SK-N-SH (cell line): ENCODE data around the gene TDRD9. TPM values are rescaled to one million over a fixed set of nuclear protein-coding genes. Genes with fewer than 3 reads are reported as not detected.

Experiments
- CTCF ChIA-PET: fragments of 300-600, 350-600 bp; formaldehyde crosslinking; extraction: SDS; loops from one replicate; lab custom pipeline; 2021; lab: Yijun Ruan, JAX
- POLR2A ChIA-PET: fragments of 350-600 bp; sonication (Branson Sonifier 250); formaldehyde crosslinking; extraction: SDS; loops from one replicate; lab custom pipeline; 2020; ENCODE audit warnings: antibody characterized with exemption, inconsistent platforms; lab: Yijun Ruan, JAX
- DNase-seq: peaks from one replicate; pipeline ENCODE4 v3.0.0; 2012
- H2AFZ ChIP-seq: fragments of 200-600 bp; sonication (generic); 2 replicates; pipeline ENCODE4 v1.8.1; 2016; ENCODE audit warnings: antibody characterized with exemption, mild to moderate bottlenecking, low read depth
- H3F3A ChIP-seq: fragments of 200-600 bp; sonication (generic); replicated peaks from 2 replicates; pipeline ENCODE3; 2016; ENCODE audit warnings: antibody characterized with exemption, mild to moderate bottlenecking; ENCODE audit not compliant: insufficient read depth
- H3K27ac ChIP-seq, 2 experiments: fragments of 200-500 bp in 1 of 2; fragments of 200-600 bp in 1 of 2; sonication (Bioruptor generic) in 1 of 2; sonication (generic), shearing (Covaris generic) in 1 of 2; 2 replicates each; pipeline versions ENCODE4 v1.5.1 to v1.6.1; 2014 to 2016; ENCODE audit warnings: low read depth in 2 of 2, inconsistent platforms in 1 of 2, low read length in 1 of 2, mild to moderate bottlenecking in 1 of 2, mixed read lengths in 1 of 2
- H3K27me3 ChIP-seq: fragments of 200-600 bp; sonication (generic), shearing (Covaris generic); 2 replicates; pipeline ENCODE4 v1.6.1; 2016; ENCODE audit warnings: mixed run types; ENCODE audit not compliant: insufficient read depth
- H3K36me3 ChIP-seq, 2 experiments: fragments of 200-500 bp in 1 of 2; fragments of 200-600 bp in 1 of 2; sonication (Bioruptor generic) in 1 of 2; sonication (generic) in 1 of 2; replicated peaks in 1 of 2; 2 replicates each; pipeline versions ENCODE3 to v1.5.1; 2014 to 2016; ENCODE audit warnings: low read length in 1 of 2, mild to moderate bottlenecking in 1 of 2; ENCODE audit not compliant: insufficient read depth in 2 of 2, control insufficient read depth in 1 of 2
- H3K4me1 ChIP-seq, 2 experiments: fragments of 200-500 bp in 1 of 2; fragments of 200-600 bp in 1 of 2; sonication (Bioruptor generic) in 1 of 2; sonication (generic), shearing (Covaris generic) in 1 of 2; 2 replicates each; pipeline versions ENCODE4 v1.5.1 to v1.6.1; 2014 to 2016; ENCODE audit warnings: low read depth in 1 of 2, low read length in 1 of 2, mixed run types in 1 of 2; ENCODE audit not compliant: insufficient read depth in 2 of 2, control insufficient read depth in 1 of 2
- H3K4me2 ChIP-seq: fragments of 200-600 bp; sonication (generic), shearing (Covaris generic); 2 replicates; pipeline ENCODE4 v1.6.1; 2017; ENCODE audit warnings: mixed run types
- H3K4me3 ChIP-seq, 2 experiments: fragments of 200-500 bp in 1 of 2; fragments of 200-600 bp in 1 of 2; sonication (Bioruptor generic) in 1 of 2; sonication (generic), shearing (Covaris generic) in 1 of 2; 2 replicates each; pipeline versions ENCODE4 v1.5.1 to v1.8.1; 2014 to 2016; ENCODE audit warnings: low read depth in 2 of 2, inconsistent platforms in 1 of 2, low read length in 1 of 2, mild to moderate bottlenecking in 1 of 2, mixed read lengths in 1 of 2, moderate library complexity in 1 of 2
- H3K79me2 ChIP-seq: fragments of 200-600 bp; sonication (generic); 2 replicates; pipeline ENCODE4 v1.8.1; 2017; ENCODE audit warnings: mild to moderate bottlenecking; ENCODE audit not compliant: insufficient read depth
- H3K9ac ChIP-seq: fragments of 200-600 bp; sonication (generic); 2 replicates; pipeline ENCODE4 v1.6.1; 2017; ENCODE audit warnings: mixed run types
- H3K9me2 ChIP-seq: fragments of 200-600 bp; sonication (generic); 2 replicates; pipeline ENCODE4 v1.6.1; 2017; ENCODE audit warnings: mixed run types
- H3K9me3 ChIP-seq: fragments of 200-600 bp; sonication (generic); 2 replicates; pipeline ENCODE4 v1.6.1; 2017; ENCODE audit warnings: mixed run types, mild to moderate bottlenecking, moderate library complexity
- H4K20me1 ChIP-seq: fragments of 200-600 bp; sonication (generic); 2 replicates; pipeline ENCODE4 v1.6.1; 2017; ENCODE audit warnings: mild to moderate bottlenecking, mixed run types; ENCODE audit not compliant: insufficient read depth
- ELF1 ChIP-seq: IDR thresholded peaks from 2 replicates; pipeline ENCODE4 v1.4.0; 2012
- GATA2 ChIP-seq: sonication (generic); formaldehyde crosslinking; IDR thresholded peaks from 2 replicates; pipeline ENCODE4 v1.5.0; 2020; ENCODE audit warnings: mild to moderate bottlenecking, missing genetic modification reagents
- JUND ChIP-seq: IDR thresholded peaks from 2 replicates; pipeline ENCODE4 v1.4.0; 2012
- MEF2A ChIP-seq: IDR thresholded peaks from 2 replicates; pipeline ENCODE4 v1.4.0; 2012; ENCODE audit warnings: low read depth, borderline replicate concordance
- NFIC ChIP-seq: IDR thresholded peaks from 2 replicates; pipeline ENCODE4 v1.4.0; 2012; ENCODE audit warnings: borderline replicate concordance
- RAD21 ChIP-seq: IDR thresholded peaks from 2 replicates; pipeline ENCODE4 v1.6.1; 2012; ENCODE audit warnings: mild to moderate bottlenecking, low read length
- RFX5 ChIP-seq: IDR thresholded peaks from 2 replicates; pipeline ENCODE4 v1.6.1; 2012; ENCODE audit warnings: mild to moderate bottlenecking, improper control_type of control experiment, low read length
- SIN3A ChIP-seq: IDR thresholded peaks from 2 replicates; pipeline ENCODE4 v1.6.1; 2012; ENCODE audit warnings: low read depth, mild to moderate bottlenecking, low read length, moderate library complexity, borderline replicate concordance
- TAF1 ChIP-seq: IDR thresholded peaks from 2 replicates; pipeline ENCODE4 v1.6.1; 2012; ENCODE audit warnings: low read depth, mild to moderate bottlenecking, low read length, moderate library complexity, borderline replicate concordance
- WGBS: methylation state at CpG from one replicate; pipeline ENCODE4 v1.1.6; 2017; ENCODE audit warnings: low lambda C conversion rate; 5-methylcytosine and 5-hydroxymethylcytosine counted together
- polyA plus RNA-seq, 3 experiments: library from polyadenylated mRNA; depleted of rRNA; stranded (reverse); fragments of >200 nt; gene quantifications; 2 replicates each; pipeline ENCODE4 v1.2.3, GENCODE V29; 2012
- TF ChIP-seq, protein P1 (sequence below): IDR thresholded peaks from 2 replicates; pipeline ENCODE4 v1.6.1; 2012; ENCODE audit warnings: mild to moderate bottlenecking, low read depth, low read length, moderate library complexity
- TF ChIP-seq, protein P2 (sequence below): fragments of 200-600 bp; sonication (generic); IDR thresholded peaks from 2 replicates; pipeline ENCODE4 v1.6.1; 2017; ENCODE audit warnings: antibody characterized with exemption, mild to moderate bottlenecking, moderate library complexity

Gene TDRD9
- polyA plus RNA-seq, 1 of the 3 experiments (the other 2 are of a cell fraction), result not detected

DNA sequence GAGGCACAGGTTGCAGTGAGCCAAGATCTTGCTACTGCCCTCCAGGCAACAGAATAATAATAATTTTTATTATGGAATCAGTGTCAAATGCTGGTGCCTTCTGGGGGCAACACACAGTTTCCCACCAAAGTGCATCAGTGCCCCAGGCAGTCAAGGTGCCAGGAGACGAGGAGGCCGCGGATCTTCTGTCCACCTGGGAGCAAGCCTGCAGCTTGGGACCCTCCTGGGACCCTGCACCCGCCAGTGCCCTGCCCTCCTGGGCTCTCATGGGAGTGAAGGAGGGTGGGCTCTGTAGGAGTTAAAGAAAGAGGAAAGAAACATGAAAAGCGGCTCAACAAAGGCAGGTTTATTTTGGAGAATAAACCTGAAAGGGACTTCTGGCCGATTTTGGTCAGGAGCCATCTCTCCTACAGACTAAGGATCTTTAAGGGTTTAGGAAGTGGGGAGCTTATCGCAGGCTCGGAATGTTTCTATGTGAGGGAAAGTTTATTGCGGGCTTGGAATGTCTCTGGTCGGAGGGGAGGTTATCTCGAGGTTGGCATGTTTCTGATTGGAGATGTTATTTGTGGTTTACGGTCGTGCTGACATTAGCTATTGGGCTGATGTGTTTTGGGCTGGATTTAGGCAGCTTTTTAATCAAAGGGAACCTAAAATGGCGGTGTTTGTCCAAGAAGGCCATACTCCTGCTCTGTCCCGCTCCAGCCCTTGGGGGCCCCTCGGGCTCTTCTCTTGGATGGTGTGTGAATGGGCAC is 156.2 kb downstream of the TDRD9 start:
- DNase-seq, result no peak
- Histone ChIP-seq H2AFZ (no peak overlapping the region), H3F3A (no peaks in the 10 kb centered on the region), H4K20me1 (no peaks in the 10 kb centered on the region), H3K4me3 (no peak overlapping the region), H3K9me3 (no peaks in the 10 kb centered on the region), H3K9ac (no peak overlapping the region), H3K27ac (no peak overlapping the region), H3K27me3 (no peaks in the 10 kb centered on the region; the same call in 1 of the 2 replicates), H3K36me3 (no peaks in the 10 kb centered on the region), H3K9me2 (no peaks in the 10 kb centered on the region), H3K4me1 (peaks cover 0 to 21% of the 10 kb centered on the region in 2 experiments; a peak in 1 of 4 replicates), H3K4me2 (no peak overlapping the region), H3K79me2 (no peaks in the 10 kb centered on the region)
- WGBS, result 79% methylated on average over 14 of the region's 16 CpGs
- POLR2A ChIA-PET, result no interaction called here
- TF ChIP-seq NFIC (no peak), GATA2 (CRISPR knock-in tag) (no peak), JUND (no peak), ELF1 (no peak), RAD21 (no peak), RFX5 (no peak), MEF2A (no peak), TAF1 (no peak), SIN3A (no peak)
- TF ChIP-seq, protein P1, sequence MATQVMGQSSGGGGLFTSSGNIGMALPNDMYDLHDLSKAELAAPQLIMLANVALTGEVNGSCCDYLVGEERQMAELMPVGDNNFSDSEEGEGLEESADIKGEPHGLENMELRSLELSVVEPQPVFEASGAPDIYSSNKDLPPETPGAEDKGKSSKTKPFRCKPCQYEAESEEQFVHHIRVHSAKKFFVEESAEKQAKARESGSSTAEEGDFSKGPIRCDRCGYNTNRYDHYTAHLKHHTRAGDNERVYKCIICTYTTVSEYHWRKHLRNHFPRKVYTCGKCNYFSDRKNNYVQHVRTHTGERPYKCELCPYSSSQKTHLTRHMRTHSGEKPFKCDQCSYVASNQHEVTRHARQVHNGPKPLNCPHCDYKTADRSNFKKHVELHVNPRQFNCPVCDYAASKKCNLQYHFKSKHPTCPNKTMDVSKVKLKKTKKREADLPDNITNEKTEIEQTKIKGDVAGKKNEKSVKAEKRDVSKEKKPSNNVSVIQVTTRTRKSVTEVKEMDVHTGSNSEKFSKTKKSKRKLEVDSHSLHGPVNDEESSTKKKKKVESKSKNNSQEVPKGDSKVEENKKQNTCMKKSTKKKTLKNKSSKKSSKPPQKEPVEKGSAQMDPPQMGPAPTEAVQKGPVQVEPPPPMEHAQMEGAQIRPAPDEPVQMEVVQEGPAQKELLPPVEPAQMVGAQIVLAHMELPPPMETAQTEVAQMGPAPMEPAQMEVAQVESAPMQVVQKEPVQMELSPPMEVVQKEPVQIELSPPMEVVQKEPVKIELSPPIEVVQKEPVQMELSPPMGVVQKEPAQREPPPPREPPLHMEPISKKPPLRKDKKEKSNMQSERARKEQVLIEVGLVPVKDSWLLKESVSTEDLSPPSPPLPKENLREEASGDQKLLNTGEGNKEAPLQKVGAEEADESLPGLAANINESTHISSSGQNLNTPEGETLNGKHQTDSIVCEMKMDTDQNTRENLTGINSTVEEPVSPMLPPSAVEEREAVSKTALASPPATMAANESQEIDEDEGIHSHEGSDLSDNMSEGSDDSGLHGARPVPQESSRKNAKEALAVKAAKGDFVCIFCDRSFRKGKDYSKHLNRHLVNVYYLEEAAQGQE, result no peak
- TF ChIP-seq, protein P2, sequence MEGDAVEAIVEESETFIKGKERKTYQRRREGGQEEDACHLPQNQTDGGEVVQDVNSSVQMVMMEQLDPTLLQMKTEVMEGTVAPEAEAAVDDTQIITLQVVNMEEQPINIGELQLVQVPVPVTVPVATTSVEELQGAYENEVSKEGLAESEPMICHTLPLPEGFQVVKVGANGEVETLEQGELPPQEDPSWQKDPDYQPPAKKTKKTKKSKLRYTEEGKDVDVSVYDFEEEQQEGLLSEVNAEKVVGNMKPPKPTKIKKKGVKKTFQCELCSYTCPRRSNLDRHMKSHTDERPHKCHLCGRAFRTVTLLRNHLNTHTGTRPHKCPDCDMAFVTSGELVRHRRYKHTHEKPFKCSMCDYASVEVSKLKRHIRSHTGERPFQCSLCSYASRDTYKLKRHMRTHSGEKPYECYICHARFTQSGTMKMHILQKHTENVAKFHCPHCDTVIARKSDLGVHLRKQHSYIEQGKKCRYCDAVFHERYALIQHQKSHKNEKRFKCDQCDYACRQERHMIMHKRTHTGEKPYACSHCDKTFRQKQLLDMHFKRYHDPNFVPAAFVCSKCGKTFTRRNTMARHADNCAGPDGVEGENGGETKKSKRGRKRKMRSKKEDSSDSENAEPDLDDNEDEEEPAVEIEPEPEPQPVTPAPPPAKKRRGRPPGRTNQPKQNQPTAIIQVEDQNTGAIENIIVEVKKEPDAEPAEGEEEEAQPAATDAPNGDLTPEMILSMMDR, result no peak
- CTCF ChIA-PET, result interaction anchor here (0.8 to 3.1 kb wide), 4 partner anchors 8 to 641 kb away, joined by 3 to 19 read pairs (median 5); no protein-coding TSS in a partner anchor
